ENCODE measurements around the gene PACRG.
"Not testable (repeated sequence)": the region's sequence is repeated elsewhere in the genome, so short reads cannot be mapped to it uniquely, and the experiment has no call there.

Gene PACRG

DNA sequence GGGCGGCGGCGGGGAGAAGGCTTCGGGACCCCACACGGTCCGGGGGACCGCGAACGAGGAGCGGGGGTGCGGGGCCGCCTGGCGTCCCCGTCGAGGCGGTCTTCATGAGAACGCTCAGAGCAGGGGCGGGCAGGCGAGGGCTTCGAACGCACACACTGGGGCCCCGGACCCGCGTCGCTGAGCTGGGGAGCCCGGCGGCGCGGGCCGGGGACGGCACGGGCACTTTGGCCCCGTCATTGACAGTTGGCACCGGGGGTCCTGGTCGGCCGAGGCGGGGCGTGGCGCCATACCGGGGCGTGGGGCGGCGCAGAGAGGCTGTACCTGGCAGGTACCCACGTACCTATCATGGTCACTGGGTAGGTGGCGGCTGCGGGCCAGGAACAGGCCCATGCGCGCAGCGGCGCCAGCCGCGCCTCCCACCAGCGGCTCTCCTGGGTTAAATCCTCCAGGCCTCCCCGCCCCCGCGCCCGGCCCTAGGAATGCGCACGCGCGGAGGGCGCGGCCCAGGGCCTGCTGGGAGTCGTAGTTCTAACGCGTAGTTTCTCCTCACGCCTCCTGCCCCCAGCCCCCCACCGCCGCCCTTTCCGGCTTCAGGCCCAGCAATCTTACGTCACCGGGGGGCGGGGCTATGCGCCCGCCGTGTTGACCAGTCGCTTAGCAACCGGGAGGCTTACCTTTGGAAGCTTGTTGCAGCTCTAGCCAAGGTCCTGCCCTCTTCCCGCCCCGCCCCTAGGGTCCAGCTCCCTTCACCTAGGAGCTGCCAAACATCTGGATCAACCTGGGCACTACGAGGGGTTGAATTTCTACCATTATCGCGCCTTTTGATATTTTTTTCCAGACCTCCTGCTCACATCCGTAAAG is at the start of gene PACRG, which contains the start of gene PRKN:
TSS of gene PACRG (plus strand) at position 653 of the 861 bp plus-strand sequence.
TSS of gene PRKN (minus strand) at position 445 of the 861 bp plus-strand sequence.
- peak; percentile 86 for DNase-seq

DNA sequence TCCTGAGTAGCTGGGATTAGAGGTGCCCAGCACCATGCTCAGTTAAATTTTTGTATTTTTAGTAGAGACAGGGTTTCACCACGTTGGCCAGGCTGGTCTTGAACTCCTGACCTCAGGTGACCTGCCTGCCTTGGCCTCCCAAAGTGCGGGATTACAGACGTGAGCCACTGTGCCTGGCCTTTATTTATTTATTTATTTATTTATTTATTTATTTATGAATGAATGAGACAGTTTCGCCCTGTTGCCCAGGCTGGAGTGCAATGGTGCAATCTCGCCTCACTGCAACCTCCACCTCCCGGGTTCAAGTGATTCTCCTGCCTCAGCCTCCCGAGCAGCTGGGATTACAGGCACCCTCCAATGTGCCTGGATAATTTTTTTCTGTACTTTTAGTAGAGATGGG is 48.9 kb upstream of the PACRG start:
- not testable (repeated sequence) for DNase-seq

DNA sequence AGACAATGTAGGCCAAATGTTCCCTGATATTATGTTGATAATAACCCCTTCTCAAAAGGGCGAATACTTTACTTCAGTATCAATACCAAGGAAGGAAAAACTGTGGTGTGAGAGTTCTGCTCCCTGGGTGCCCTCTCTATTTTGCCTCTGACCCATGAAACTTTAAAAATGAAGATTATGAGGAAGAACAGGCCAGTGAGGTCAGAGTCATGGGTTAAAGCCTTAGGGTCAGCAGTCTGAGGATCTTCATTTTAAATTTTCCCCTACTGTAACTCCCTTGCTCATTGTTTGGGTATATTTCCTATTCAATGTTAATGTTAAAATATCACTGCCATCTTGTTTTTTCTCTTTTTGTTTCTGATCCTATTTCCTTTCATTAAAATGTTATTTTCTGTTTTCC is 48.1 kb upstream of the PACRG start:
- DNase-seq, result no peak

DNA sequence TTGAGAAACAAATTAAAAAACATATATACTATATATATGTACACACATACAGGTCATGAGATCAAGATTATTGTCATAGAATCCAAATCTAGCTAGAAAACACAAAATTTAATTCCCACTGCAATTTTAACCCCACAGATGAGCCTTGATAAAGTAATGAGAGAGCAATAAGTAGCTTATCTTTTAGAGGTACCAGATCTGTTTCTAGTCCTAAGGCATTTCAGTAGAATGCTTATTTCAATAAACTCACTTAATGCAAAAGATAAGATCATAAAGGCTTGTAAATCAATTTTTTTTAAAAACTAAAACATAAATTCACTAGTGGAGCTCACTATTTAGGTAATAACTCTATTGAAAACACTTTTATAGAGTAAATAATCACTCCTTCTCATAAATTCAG is 47.4 kb upstream of the PACRG start:
- DNase-seq, result no peak

DNA sequence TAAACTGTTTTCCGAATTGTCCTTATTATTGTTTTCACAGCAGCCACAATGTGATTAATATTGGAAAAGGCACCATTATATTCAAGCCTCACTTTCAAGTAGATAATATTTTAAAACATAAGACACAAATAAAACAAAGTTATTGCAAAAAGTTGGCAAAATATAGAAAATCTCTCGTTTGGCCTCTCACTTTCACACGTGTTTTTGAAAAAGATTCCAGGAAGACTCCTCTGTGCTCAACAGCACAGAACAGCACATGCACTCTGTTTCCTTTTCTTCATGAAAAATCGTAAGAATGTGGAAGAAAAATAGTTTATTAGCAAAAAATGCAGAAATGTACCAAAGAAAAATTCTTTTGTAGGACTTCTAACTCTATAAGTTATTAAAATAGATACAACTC is 46.9 kb upstream of the PACRG start:
- no peak for DNase-seq

DNA sequence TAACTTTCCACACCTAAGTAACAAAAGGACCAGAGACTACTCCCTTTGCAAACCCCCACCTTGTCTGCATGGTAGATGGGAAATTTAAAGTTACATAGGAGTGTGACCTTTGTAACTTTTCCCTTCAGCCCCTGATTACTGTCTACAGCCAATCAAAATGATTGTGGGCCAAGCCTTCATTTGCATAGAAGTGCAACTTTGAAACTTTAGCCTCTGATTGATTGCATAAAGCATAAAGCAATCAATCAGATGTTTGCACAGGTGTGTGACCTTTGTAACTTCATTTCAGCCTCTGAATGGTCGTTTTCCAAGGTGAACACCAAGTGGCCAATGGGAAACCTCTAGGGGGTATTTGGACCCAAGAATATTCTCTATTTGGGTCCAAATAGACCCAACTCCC is 46.3 kb upstream of the PACRG start:
- no peak for DNase-seq

DNA sequence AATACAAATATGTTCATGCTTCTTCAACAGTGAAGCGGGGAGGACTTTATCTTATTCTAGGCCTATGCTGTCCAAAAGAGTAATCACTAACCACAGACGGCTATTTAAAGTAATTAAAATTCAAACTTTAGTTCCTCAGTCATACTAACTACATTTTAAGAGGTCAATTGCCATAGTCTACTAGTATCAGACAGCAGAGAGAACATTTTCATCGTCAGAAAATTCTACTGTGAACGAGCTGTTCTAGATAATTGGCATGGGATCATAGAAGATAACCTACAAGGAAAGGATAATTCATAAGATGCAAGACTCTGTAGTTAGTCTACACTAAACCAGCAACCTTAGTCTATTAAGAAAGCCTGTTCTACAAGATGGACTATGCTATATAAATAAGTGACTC is 44.6 kb upstream of the PACRG start:
- no peak for DNase-seq

DNA sequence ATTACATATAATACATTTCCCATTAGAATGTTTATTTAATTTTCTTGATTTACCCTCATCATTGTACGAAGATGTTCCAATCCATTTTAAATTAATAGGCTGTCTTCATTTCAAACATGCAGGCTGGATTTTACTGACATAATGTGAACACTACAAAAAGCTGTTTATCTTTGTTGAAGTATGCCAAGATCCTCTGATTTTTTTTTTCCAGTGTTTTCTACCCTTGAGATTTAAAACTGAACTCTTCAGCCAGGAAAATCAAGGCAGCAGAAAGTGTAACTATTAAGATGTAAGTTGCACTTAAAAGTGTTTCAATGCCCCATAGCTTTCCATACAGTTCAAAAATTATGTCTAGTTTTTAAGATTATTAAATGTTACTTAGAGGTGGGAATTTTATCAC is 43.7 kb upstream of the PACRG start:
- no peak for DNase-seq

DNA sequence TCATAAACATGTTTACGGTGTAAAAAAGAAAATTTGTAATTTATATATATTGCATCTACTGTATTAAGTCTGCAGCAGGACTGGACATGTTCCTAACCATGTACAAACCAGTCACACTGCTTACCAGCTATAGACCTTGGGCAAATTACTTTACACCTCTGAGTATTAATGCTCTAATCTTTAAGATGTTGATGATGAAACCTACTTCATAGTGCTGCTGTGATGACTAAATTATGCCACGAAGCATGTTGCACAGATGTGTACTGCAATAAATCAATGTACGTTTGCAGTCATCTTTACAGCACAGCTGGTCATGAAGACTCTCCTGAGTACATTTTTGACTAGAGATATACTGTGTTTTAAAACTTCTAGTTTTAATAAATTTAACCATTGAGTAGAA is 42.8 kb upstream of the PACRG start:
- DNase-seq, result no peak

DNA sequence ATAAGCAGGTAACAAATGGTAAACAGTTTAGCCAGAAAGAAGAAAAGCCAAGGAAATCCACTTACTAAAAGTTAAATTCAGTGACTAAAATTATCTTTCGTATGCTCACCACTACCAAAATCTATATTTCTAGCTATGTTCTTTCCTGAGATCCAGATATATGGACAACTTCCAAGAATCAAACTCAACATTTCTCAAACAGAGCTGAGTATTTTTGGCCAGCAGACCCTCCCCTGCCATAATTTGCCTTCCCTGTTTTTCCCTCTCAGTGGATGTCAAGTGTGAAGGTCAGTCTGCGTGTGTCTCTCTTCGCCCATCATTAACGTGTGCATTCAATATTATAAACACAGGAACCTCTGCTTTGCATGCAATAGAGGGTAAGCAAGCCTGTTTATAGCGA is 42.2 kb upstream of the PACRG start:
- DNase-seq, result no peak

DNA sequence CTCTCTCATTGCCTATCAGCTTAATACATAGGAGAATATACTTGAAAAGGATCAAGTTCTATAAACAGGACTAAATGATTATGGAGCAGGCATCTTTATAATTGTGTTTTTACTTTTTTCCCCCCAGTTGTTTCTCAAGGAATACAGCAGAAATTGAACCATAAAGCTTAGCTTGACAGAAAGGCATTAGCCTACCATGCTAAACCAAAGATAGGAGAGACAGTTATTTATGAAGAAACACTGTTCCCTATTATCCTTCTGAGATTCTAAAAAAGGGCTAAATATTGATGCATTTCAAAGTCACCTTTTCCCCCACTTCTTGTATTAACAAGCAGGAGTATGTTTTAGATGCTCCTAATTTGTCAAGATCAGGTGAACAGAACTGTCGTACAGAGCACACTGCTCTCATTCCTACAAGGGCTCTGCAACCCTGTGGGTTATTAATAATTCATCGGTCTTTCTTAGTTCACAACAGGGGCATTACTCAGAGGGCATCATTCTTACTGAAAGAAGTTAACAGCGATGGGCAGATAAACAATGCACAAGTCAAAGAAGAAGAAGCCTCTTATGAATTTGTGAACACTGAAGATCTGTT is 38.9 kb upstream of the PACRG start:
- DNase-seq, result no peak

DNA sequence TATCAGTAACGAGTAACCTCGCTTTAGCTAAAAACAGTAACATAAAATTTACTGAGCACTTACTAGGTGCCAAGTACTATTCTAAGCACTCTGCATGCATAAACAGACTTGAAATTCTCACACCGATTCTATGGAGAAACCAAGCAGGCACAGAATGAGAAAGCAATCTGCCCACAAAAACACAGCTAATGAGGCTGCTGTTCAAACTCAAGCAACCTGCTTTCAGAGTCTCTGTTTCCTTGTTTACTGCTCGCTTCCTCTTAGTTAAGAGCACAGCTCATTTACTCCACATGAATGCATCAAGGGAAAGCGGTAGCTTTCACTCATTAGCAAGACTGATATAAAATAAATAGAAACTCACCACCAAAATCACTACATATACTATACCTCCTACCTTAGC is 37.6 kb upstream of the PACRG start:
- no peak for DNase-seq

DNA sequence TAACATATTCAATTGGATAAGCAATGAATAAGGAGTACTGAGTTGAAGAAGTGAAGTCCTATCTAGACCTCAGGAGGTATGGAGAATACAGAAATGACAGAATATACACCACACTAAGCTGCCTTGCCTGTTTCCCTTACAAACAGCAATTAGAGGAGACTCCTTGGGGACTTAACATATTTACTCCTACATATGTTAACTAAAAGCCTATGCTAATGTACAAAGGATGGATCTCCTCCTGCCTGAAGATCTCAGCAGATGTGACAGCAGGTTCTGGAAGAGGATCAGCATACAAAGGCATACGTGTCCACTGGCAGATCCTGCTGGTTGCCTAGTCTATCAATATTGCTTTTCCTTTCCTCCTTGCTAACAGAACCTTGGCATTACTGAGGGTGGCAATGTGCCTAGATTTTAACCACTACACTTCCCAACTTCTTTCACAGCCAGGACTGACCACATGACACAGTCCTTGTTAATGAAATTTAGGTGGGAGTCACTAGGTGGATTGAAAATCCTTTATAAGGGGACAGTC is 29.8 kb upstream of the PACRG start:
- DNase-seq, result no peak

DNA sequence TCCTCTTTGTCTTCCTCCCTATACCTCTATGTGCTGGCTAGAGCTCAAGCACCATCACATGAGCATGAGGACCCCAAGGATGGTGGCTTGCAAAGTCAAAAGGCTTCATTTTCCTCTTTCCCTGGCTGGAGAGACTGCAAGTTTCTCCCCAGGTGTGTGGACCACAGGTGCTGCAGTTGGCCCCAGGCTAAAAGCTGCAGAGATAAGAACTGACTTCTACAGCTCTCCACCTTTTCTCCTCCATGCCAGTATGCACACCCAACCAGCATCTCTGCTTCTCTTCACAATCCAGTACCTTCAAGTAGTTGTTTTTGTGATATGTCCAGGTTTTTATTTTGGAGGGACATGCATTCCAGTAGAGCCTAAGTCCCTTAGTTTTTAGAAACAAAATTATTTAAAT is 29.3 kb upstream of the PACRG start:
- no peak for DNase-seq

DNA sequence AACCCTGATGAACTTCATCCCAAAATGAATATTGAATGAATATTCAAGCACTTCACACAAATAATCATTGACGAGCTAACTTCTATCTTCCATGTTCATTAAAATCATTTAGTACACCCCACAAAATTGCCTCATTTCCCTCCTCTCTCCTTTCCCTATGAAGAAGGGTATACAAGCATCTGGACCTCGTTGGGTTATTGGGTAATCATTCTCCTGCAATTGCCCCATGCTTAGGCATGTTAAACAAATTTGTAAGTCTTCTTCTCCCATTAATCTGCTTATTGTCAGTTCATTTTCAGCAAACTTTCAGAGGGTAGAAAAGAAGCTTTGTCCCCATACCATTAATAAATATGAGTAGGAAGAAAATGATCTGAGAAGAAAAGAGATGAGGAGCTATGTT is 27.8 kb upstream of the PACRG start:
- DNase-seq, result no peak

DNA sequence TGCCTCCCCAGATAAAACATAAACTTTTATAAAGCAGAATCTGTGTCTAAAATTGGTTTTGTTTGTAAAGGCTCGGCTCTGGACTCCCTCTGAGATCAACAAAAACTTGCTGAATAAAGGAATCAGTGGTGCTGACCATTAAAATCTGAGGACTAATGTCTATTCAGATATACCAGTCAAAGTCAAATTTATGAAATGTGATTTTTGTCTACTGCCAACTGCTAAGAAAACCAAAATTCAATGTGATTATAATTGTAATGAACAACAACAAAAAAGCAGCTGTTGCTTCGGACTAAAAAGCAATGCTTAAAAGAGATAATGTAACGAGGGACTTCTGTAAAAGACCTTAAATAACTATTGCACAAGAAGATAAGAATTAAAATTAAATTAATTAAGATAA is 26.8 kb upstream of the PACRG start:
- DNase-seq, result no peak

DNA sequence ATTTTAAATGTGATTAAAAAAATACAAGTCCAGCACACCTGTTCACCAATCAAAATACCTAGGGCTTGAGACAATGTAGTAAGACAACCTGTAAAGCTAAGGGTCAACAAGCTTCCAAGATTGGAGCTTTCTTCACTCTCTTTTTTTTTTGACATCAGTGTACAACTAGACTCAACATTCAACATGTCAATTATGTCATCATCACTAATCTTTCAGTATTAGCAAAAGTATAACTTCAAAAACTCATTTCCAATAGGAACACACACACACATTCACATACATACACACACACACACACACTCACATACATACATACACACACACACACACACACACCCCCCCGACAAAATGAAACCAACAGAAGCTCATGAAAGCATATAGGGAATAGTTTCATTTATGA is 26.2 kb upstream of the PACRG start:
- no peak for DNase-seq

DNA sequence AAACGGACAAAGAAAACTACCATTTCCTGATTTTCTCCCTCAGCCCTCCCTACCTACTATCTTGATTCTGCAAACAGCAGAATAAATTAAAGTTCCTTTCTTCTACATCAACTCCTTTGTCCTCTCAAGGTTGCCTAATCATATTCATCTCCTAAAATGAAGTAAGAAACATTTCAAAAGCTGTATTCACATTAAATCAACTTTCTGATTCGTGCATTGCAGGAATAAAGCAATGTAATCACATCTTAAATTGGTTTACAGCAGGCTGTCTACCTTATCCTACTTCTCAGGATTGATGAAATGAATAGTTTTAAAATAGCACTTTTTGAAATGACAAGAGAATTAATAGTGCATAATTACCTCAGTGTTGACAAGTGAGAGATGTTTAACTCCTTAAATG is 25.3 kb upstream of the PACRG start:
- no peak for DNase-seq

DNA sequence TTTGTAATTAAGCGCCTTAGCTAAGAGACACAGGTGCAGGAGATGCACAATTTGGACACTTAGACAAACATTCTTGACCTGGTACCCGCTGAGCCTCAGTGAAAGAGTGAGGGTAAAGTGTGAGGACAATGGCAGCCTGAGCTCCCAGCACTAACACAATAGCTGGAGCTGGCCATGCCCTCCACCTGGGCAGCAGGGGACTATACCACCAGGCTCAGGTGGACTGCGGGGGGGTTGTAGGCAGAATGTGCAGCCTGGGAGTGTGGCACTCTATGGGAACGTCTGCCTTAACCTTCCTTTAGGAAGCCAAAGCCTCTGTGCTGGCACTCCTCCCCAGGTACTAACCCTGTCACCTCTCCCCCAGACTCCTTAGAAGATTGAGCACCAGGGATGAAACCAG is 23.8 kb upstream of the PACRG start:
- DNase-seq, result no peak

DNA sequence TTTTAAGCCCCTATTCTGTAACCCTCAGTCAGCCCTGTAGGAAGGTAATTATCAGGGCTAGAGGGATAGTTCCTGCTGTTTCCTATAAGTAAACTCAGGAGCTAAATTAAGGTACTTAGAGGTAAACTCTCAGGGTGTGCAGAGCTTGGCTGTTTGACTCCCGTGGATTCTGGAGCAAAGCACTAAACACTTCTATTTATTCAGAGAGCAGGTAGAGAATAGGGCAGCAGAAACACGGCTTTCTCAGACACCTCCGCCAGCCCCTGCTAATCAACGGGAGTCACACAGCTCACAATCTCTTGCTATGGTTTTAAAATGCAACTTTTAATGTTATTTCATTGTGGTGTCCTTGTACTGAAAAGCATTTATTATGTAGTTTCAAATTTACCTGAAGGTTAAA is 22.0 kb upstream of the PACRG start:
- DNase-seq, result no peak

DNA sequence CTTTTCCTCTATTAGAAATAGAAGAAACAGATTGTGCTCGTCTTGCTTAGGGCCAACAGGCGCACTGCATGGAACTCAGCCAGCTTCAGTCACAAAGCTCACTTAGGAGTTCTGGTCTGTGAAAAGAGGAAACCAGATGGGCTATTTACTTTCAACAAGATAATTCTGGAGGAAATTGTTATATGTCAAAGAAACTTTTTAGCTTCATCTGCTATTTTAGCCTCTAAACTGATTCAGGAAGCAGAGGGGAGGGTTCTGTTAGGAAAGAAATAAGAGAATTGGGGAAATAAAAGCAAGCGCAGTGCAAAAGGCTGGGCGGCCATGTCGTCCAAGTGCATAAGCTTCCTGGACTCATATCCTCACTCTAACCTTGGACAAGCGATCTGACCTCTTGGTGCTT is 21.5 kb upstream of the PACRG start:
- DNase-seq, result peak; percentile 5

DNA sequence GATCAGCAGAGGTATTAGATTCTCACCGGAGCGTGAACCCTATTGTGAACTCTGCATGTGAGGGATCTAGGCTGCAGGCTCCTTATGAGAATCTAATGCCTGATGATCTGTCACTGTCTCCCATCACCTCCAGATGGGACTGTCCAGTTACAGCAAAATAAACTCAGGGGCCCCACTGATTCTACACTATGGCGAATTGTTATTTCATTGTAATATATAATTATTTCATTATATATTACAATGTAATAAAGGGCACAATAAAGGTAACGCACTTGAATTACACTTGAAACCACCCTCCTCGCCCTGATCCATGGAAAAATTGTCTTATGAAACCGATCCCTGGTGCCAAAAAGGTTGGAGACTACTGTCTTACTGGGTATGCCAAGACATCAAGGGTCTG is 18.8 kb upstream of the PACRG start:
- DNase-seq, result no peak

DNA sequence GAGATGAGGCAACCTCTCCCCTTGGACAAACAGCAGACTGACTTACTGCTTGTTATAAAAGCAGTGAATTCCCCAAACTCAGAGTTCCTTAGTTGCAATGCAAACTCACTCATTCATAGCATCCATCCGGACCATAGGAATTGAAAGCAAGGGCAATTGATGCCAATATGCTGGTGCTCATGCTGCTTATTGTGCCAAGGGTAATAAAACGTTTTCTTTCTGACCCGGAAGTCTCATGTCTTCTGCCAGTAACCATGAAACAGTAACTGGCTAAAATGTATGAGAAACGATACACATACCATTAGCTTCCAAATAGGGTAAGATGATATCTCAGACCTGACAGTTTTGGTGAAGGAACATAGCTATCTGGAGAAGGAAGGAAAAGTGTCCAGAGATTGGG is 18.3 kb upstream of the PACRG start:
- DNase-seq, result no peak

DNA sequence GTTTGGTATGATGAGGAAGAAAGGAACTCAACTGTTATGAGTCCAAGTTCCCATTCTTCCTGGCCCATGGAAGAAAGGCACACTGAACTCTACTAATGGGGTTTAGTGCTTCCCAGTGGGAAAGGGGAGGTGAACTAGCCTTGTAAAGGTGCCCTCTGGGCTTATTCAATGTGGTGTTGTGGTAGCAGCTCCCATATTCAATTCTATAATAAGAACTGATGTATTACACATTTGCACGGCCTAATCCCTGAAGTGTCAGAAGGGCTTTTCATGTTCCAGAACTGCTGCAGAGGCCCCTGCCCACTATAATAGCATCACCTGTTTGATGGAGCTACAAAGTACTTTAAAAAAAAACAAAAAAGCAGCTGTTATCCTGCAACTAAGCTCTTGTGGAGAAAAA is 17.4 kb upstream of the PACRG start:
- DNase-seq, result no peak

DNA sequence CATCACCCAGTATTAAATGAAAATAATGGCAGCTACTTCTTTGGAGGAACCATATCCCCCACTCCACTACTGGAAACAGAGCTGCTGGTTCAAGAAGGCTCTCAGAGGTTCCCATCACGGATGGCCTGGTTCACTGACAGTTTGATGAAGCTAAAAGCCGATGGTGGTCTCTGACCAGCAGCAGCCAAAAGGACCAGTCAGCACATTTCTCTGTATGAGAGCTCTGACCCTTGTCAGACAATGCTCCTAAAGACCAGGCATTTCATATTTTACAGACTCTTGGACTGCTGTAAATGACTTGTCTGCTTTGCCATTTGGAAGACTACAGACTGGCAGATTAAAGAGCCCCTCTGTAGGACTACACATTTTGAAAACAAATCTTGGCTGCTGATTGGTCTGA is 16.8 kb upstream of the PACRG start:
- DNase-seq, result no peak
